HG02938 (cell line): Measurements from ENCODE around the gene GRM4.
"Not testable (repeated sequence)": the region's sequence is repeated elsewhere in the genome, so short reads cannot be mapped to it uniquely, and the experiment has no call there.

ENCODE experiments used
- ATAC-seq: cut with Tn5 transposase; IDR thresholded peaks from one replicate; pipeline ENCODE4 v1.9.1; 2021; ENCODE audit warnings: mild to moderate bottlenecking, moderate library complexity; ENCODE audit not compliant: unreplicated experiment

The GRM4 gene

GRCh38 chr6:34146021-34146782, at the start of gene GRM4:
GRM4 (minus strand) TSS chr6:34146087; CDS start chr6:34133496, 12,591 bp downstream.
- ATAC-seq: no peak

GRCh38 chr6:34194772-34195171, 48.9 kb upstream of the GRM4 start:
- ATAC-seq: no peak

- no peak for ATAC-seq
Observed at GRCh38 chr6:34190504-34191122, 44.7 kb upstream of the GRM4 start.

GRCh38 chr6:34189806-34190503, 44.1 kb upstream of the GRM4 start:
- no peak for ATAC-seq

GRCh38 chr6:34184726-34185125, 38.8 kb upstream of the GRM4 start:
- ATAC-seq: not testable (repeated sequence)

GRCh38 chr6:34182751-34183531, 37.1 kb upstream of the GRM4 start:
- ATAC-seq: no peak

GRCh38 chr6:34181908-34182307, 36.0 kb upstream of the GRM4 start:
- no peak for ATAC-seq

- ATAC-seq: no peak
Observed at GRCh38 chr6:34179106-34179720, 33.3 kb upstream of the GRM4 start.

GRCh38 chr6:34178357-34179105, 32.6 kb upstream of the GRM4 start:
- no peak for ATAC-seq

GRCh38 chr6:34177181-34177591, 31.3 kb upstream of the GRM4 start:
- no peak for ATAC-seq

- no peak for ATAC-seq
Observed at GRCh38 chr6:34176261-34177031, 30.6 kb upstream of the GRM4 start.

- ATAC-seq: no peak
Observed at GRCh38 chr6:34174846-34175399, 29.0 kb upstream of the GRM4 start.

GRCh38 chr6:34172961-34173775, 27.3 kb upstream of the GRM4 start:
- ATAC-seq: no peak

GRCh38 chr6:34170346-34170745, 24.5 kb upstream of the GRM4 start:
- no peak for ATAC-seq

GRCh38 chr6:34169897-34170296, 24.0 kb upstream of the GRM4 start:
- no peak for ATAC-seq

GRCh38 chr6:34161857-34162515, 16.1 kb upstream of the GRM4 start:
- no peak for ATAC-seq

- ATAC-seq: no peak
Observed at GRCh38 chr6:34159844-34160243, 14.0 kb upstream of the GRM4 start.

GRCh38 chr6:34158876-34159275, 13.0 kb upstream of the GRM4 start:
- no peak for ATAC-seq
